8988T (cell line): ENCODE data around the gene CTNNA2.
"Not testable (repeated sequence)": the region's sequence is repeated elsewhere in the genome, so short reads cannot be mapped to it uniquely, and the experiment has no call there.

Experiments used
- DNase-seq: peaks from one replicate; pipeline ENCODE4 v3.0.0; 2011

The CTNNA2 gene

GRCh38 chr2:79996709-79997108, 483.9 kb downstream of the CTNNA2 start:
- DNase-seq, result no peak

GRCh38 chr2:80001701-80002101, 488.9 kb downstream of the CTNNA2 start:
- no peak for DNase-seq

- no peak for DNase-seq
Observed at GRCh38 chr2:80002112-80002511, 489.3 kb downstream of the CTNNA2 start.

GRCh38 chr2:80002568-80003157, 489.8 kb downstream of the CTNNA2 start:
- no peak for DNase-seq

- no peak for DNase-seq
Observed at GRCh38 chr2:80007777-80008503, 495.1 kb downstream of the CTNNA2 start.

- no peak for DNase-seq
Observed at GRCh38 chr2:80008596-80008995, 495.7 kb downstream of the CTNNA2 start.

- DNase-seq, result no peak
Observed at GRCh38 chr2:80009211-80009610, 496.4 kb downstream of the CTNNA2 start.

- DNase-seq, result no peak
Observed at GRCh38 chr2:80012061-80012460, 499.2 kb downstream of the CTNNA2 start.

- DNase-seq, result no peak
Observed at GRCh38 chr2:80014637-80015036, 501.8 kb downstream of the CTNNA2 start.

GRCh38 chr2:80016171-80016570, 503.3 kb downstream of the CTNNA2 start:
- DNase-seq, result no peak

- no peak for DNase-seq
Observed at GRCh38 chr2:80019571-80020460, 507.0 kb downstream of the CTNNA2 start.

- no peak for DNase-seq
Observed at GRCh38 chr2:80022018-80022417, 509.2 kb downstream of the CTNNA2 start.

- no peak for DNase-seq
Observed at GRCh38 chr2:80026040-80026729, 513.3 kb downstream of the CTNNA2 start.

GRCh38 chr2:80028051-80028450, 515.2 kb downstream of the CTNNA2 start:
- DNase-seq, result no peak

- no peak for DNase-seq
Observed at GRCh38 chr2:80028584-80028983, 515.7 kb downstream of the CTNNA2 start.

GRCh38 chr2:80030135-80030534, 517.3 kb downstream of the CTNNA2 start:
- no peak for DNase-seq

GRCh38 chr2:80032684-80033083, 519.8 kb downstream of the CTNNA2 start:
- not testable (repeated sequence) for DNase-seq

- no peak for DNase-seq
Observed at GRCh38 chr2:80035749-80036285, 523.0 kb downstream of the CTNNA2 start.

GRCh38 chr2:80037310-80037709, 524.5 kb downstream of the CTNNA2 start:
- DNase-seq, result no peak

GRCh38 chr2:80040226-80040625, 527.4 kb downstream of the CTNNA2 start:
- DNase-seq, result no peak

- no peak for DNase-seq
Observed at GRCh38 chr2:80042635-80043034, 529.8 kb downstream of the CTNNA2 start.

GRCh38 chr2:80048296-80048695, 535.4 kb downstream of the CTNNA2 start:
- no peak for DNase-seq

- no peak for DNase-seq
Observed at GRCh38 chr2:80050246-80050645, 537.4 kb downstream of the CTNNA2 start.
